SK-N-MC (cell line): ENCODE results near the gene L3MBTL4.
A peak's percentile ranks its signal among the peaks of the same experiment; 100 is the strongest.

ENCODE experiments used
- DNase-seq: peaks from one replicate; pipeline ENCODE4 v3.0.0-alpha.2; 2011; ENCODE audit warnings: low read depth, low spot score
- H3K27ac ChIP-seq: fragments of 200-600 bp; sonication (generic); 2 replicates; pipeline ENCODE4 v1.5.1; 2016; ENCODE audit warnings: mixed run types
- H3K36me3 ChIP-seq: fragments of 200-600 bp; sonication (generic); 2 replicates; pipeline ENCODE4 v1.6.1; 2017; ENCODE audit warnings: antibody characterized with exemption, low read length, mixed read lengths; ENCODE audit not compliant: insufficient read depth
- H3K4me3 ChIP-seq: fragments of 200-600 bp; sonication (generic); 2 replicates; pipeline ENCODE4 v1.5.1; 2016
- H3K9ac ChIP-seq: fragments of 200-600 bp; sonication (generic); 2 replicates; pipeline ENCODE4 v1.8.0; 2017; ENCODE audit warnings: mixed run types, mixed read lengths; ENCODE audit not compliant: insufficient read length
- H3K9me3 ChIP-seq: fragments of 200-600 bp; sonication (generic); 2 replicates; pipeline ENCODE4 v1.6.1; 2017; ENCODE audit warnings: low read depth, mild to moderate bottlenecking, antibody characterized with exemption, low read length, moderate library complexity, mixed read lengths
- EZH2 ChIP-seq: fragments of 200-600 bp; sonication (generic); IDR thresholded peaks from one replicate; pipeline ENCODE4 v1.6.1; 2017; ENCODE audit warnings: antibody characterized with exemption
- FOXP2 ChIP-seq: optimal IDR thresholded peaks from 2 replicates; pipeline ENCODE3; 2011; ENCODE audit warnings: mild to moderate bottlenecking, moderate library complexity; ENCODE audit not compliant: insufficient read depth; ENCODE audit errors: extremely low read length, control extremely low read depth
- POLR2AphosphoS5 ChIP-seq: IDR thresholded peaks from 2 replicates; pipeline ENCODE4 v1.6.1; 2012; ENCODE audit warnings: mild to moderate bottlenecking, low read depth, low read length, borderline replicate concordance

The L3MBTL4 gene

GRCh38 chr18:6024745-6025248, 389.9 kb downstream of the L3MBTL4 start:
- no peak overlapping the region for H3K9ac ChIP-seq
- no peaks in the 10 kb centered on the region for H3K36me3 ChIP-seq
- DNase-seq: no peak
- H3K9me3 ChIP-seq: no peaks in the 10 kb centered on the region
- H3K27ac ChIP-seq: no peak overlapping the region
- no peak for TF ChIP-seq EZH2
- TF ChIP-seq POLR2AphosphoS5: no peak
- TF ChIP-seq FOXP2: no peak
- no peak overlapping the region for H3K4me3 ChIP-seq

GRCh38 chr18:6023551-6023950, 391.2 kb downstream of the L3MBTL4 start:
- H3K9me3 ChIP-seq: no peaks in the 10 kb centered on the region
- H3K9ac ChIP-seq: no peak overlapping the region

DNA sequence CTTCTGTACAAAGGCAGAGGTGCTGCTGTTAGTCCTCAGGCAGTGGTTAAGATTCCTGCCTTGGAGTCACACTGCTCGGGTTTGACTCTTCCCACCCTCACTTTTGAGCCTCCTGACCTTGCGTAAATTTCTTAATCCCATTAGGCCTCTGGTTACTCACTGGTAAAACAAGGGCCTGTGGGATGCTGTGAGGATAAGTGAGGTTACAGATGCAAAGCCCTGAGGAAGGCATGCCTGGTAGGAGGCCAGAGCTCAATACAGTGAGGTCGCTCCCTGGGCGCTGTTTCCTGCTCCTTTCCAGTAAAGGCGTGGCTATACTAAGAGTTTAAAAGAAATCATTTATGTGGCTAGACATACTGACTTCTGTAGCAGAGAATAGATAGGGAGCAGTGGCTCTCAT, 391.9 kb downstream of the L3MBTL4 start:
- no peak for DNase-seq
- H3K9ac ChIP-seq: no peak overlapping the region
- H3K36me3 ChIP-seq: no peaks in the 10 kb centered on the region
- no peaks in the 10 kb centered on the region for H3K9me3 ChIP-seq
- no peak overlapping the region for H3K27ac ChIP-seq
- H3K4me3 ChIP-seq: no peak overlapping the region
- no peak for TF ChIP-seq POLR2AphosphoS5
- no peak for TF ChIP-seq EZH2
- no peak for TF ChIP-seq FOXP2

More at GRCh38 chr18:6023551-6023950, 391.2 kb downstream of the L3MBTL4 start:
- no peak overlapping the region for H3K4me3 ChIP-seq
- TF ChIP-seq FOXP2 (no peak), POLR2AphosphoS5 (no peak), EZH2 (no peak)
- H3K36me3 ChIP-seq: no peaks in the 10 kb centered on the region
- DNase-seq: no peak
- no peak overlapping the region for H3K27ac ChIP-seq

GRCh38 chr18:6022074-6022444, 392.7 kb downstream of the L3MBTL4 start:
- Histone ChIP-seq H3K27ac (no peak overlapping the region), H3K9ac (no peak overlapping the region), H3K36me3 (no peaks in the 10 kb centered on the region), H3K4me3 (no peak overlapping the region), H3K9me3 (no peaks in the 10 kb centered on the region)
- DNase-seq: no peak
- TF ChIP-seq FOXP2 (no peak), POLR2AphosphoS5 (no peak), EZH2 (no peak)

GRCh38 chr18:6021306-6022073, 393.2 kb downstream of the L3MBTL4 start:
- TF ChIP-seq FOXP2 (no peak), POLR2AphosphoS5 (no peak), EZH2 (no peak)
- no peak overlapping the region for H3K27ac ChIP-seq
- H3K36me3 ChIP-seq: no peaks in the 10 kb centered on the region
- H3K9ac ChIP-seq: no peak overlapping the region
- no peaks in the 10 kb centered on the region for H3K9me3 ChIP-seq
- no peak overlapping the region for H3K4me3 ChIP-seq
- no peak for DNase-seq

GRCh38 chr18:6018671-6019070, 396.0 kb downstream of the L3MBTL4 start:
- Histone ChIP-seq H3K27ac (no peak overlapping the region), H3K9ac (no peak overlapping the region), H3K36me3 (no peaks in the 10 kb centered on the region), H3K9me3 (no peaks in the 10 kb centered on the region), H3K4me3 (no peak overlapping the region)
- TF ChIP-seq EZH2: no peak
- no peak for TF ChIP-seq FOXP2
- no peak for TF ChIP-seq POLR2AphosphoS5
- peak; percentile 12 for DNase-seq

DNA sequence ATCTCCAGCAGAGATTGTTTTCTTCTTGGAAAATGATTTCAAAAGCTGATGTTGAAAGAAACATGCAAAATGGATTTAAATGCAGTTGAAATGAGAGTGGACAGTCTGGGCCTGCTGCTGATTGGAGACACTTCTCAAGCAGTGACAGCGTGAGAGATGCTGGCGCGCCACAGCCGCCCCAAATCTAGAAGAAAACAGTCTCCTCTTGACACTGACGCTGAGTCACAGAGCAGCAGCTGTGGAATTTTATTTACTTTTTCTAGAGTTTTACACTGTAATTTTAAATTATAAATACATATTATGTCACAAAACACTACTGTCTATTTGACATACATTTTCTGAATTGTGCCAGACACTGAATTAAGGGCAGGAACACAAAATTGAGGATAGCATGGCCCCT, 397.5 kb downstream of the L3MBTL4 start:
- DNase-seq: no peak
- Histone ChIP-seq H3K36me3 (no peaks in the 10 kb centered on the region), H3K4me3 (no peak overlapping the region), H3K27ac (no peak overlapping the region), H3K9me3 (no peaks in the 10 kb centered on the region), H3K9ac (no peak overlapping the region)
- TF ChIP-seq POLR2AphosphoS5 (no peak), EZH2 (no peak), FOXP2 (no peak)

DNA sequence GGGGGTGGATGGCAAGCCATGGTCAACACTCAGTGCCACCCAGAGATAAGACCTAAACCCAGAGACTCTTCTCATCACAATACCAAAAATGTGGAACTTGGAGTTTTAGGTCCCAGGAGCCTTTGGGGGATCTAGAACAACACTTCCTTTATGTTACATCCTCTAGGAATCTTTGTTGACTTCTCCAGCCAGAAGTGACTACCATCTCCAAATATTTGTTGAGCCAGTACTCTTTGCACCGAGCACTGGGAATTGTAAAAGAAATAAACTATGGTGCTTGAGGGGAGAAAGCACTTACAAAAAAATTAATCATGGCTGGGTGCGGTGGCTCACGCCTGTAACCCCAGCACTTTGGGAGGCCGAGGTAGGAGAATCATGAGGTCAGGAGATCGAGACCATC, 399.3 kb downstream of the L3MBTL4 start:
- no peaks in the 10 kb centered on the region for H3K36me3 ChIP-seq
- no peak overlapping the region for H3K9ac ChIP-seq
- no peaks in the 10 kb centered on the region for H3K9me3 ChIP-seq
- TF ChIP-seq EZH2 (no peak), POLR2AphosphoS5 (no peak), FOXP2 (no peak)
- DNase-seq: no peak
- H3K27ac ChIP-seq: no peak overlapping the region
- H3K4me3 ChIP-seq: no peak overlapping the region
